Measurements from ENCODE around the gene AGER. TPM values are rescaled to one million over a fixed set of nuclear protein-coding genes. Genes with fewer than 3 reads are reported as not detected.
"Not testable (repeated sequence)": the region's sequence is repeated elsewhere in the genome, so short reads cannot be mapped to it uniquely, and the experiment has no call there.

Gene AGER
- total RNA-seq, 1 experiment from 2014 or later = 2.2 TPM

DNA sequence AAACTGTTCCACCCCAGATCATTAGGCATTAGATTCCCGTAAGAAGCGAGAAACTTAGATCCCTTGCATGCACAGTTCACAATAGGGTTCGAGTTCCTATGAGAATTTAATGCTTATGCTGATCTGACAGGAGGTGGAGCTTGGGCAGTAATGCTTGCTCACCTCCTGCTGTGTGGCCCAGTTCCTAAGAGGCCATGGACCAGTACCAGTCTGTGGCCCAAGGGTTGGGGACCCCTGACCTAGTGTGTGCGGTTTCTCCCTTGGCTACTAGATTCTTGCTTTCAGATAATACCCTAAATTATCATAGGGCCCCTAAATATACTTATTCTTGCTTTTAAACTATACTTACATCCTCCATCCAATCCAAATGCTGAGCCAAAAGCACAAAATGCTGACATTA, 10.3 kb upstream of the AGER start:
- Histone ChIP-seq H3K4me3 (ENCODE audit: insufficient read depth, low read depth, low read length) (no peak overlapping the region), H3K27me3 (ENCODE audit: control insufficient read depth, insufficient read depth, low read length) (no peaks in the 10 kb centered on the region), H3K36me3 (replicated peaks; ENCODE audit: control insufficient read depth, insufficient read depth, low read length) (no peaks in the 10 kb centered on the region)
- no peak for DNase-seq

DNA sequence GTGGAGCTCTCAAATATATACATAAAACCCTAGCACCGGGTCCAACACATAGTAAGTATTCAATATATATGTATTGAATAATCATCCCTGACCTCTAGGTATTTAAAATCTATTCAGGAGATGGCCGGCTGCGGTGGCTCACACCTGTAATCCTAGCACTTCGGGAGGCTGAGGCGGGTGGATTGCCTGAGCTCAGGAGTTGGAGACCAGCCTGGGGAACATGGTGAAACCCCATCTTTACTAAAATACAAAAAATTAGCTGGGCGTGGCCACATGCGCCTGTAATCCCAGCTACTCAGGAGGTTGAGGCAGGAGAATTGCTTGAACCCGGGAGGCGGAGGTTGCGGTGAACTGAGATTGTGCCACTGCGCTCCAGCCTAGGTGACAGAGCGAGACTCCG, 9.0 kb upstream of the AGER start:
- DNase-seq; H3K27me3 ChIP-seq (ENCODE audit: control insufficient read depth, insufficient read depth, low read length); H3K36me3 ChIP-seq (replicated peaks; ENCODE audit: control insufficient read depth, insufficient read depth, low read length): not testable (repeated sequence)
- peak overlapping the region; percentile 26; the same call in 1 of the 2 replicates for H3K4me3 ChIP-seq (ENCODE audit: insufficient read depth, low read depth, low read length)

DNA sequence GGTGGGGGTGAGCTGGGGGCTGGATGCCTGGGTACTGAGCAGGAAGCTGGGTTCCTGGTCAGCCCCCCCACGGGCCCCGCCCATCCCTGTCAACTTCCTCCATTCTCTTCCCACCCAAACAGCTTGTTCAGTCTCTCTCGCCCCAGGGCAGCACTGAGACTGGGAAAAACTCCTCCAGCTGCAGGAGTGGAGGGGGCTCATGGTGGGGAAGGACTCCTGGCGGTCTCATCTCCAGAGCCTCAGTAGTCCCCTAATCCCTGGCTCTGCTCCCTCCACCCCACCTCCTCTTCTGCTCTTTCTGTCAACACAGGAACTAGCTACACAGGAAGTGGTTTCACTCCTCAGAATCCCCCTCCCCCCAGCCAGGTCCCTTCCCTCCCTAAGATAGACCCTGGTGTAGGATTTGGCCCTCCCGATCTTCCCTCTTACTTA, 8.6 kb upstream of the AGER start, which contains the start of gene GPSM3:
Gene GPSM3 (minus strand): TSS at position 36 of the 432 bp plus-strand sequence. CDS start 130 bp downstream, outside the sequence.
- Histone ChIP-seq H3K4me3 (ENCODE audit: insufficient read depth, low read depth, low read length) (peak within 1 kb of the TSS; percentile 26), H3K36me3 (replicated peaks; ENCODE audit: control insufficient read depth, insufficient read depth, low read length) (peaks cover 4% of the 10 kb centered on the region), H3K27me3 (ENCODE audit: control insufficient read depth, insufficient read depth, low read length) (no peaks in the 10 kb centered on the region)
- DNase-seq = peak; percentile 67

DNA sequence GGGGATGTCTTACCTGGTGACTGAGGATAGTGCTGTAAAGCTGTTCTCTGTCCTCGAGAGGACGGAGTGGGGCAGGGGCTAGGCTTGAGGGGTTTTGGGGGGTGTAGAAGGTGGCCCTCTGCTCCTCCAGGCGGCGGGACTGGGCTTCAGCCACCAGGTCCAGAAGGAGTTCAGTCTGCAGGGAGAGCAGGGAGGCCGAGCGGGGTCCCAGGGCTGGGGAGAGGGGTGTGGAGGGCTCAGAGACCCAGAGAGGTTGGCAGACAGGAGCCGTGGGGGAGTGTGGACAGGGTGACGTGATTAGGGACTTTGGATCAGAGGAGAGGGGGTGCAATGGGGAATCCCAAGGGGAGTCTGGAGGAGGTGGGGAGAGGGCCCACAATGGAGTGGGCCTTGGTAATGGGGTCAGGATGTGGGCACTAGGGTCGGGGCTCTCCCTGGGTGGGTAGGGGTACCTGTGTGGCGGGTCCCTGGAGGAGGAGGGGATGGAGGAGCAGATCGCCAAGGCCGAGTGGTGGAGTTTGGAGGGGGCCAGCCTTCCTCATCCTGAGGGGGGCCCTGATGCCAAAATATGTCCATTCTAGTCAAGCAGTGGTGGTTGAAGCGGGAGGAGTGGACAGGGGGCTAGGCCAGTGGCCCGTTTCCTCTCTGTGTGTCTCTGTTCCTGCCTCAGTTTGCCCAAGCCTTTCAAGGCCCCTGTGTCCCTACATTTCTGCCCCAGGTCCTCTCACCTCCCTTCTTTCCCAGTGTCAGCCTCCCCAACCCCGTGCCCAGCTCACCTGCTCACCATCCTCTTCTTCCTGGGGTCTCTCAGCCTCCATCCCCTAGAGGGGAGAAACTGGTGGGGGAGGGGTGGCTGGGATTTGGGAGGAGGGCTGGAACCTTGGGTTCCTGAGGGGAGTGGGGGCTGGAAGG, 7.9 kb upstream of the AGER start:
- no peaks in the 10 kb centered on the region for H3K27me3 ChIP-seq (ENCODE audit: control insufficient read depth, insufficient read depth, low read length)
- 0 out of 2 replicates have a peak overlapping the region, but pooled peaks have one; percentile 2 for H3K4me3 ChIP-seq (ENCODE audit: insufficient read depth, low read depth, low read length)
- DNase-seq = no peak
- peaks cover 10% of the 10 kb centered on the region for H3K36me3 ChIP-seq (replicated peaks; ENCODE audit: control insufficient read depth, insufficient read depth, low read length)

DNA sequence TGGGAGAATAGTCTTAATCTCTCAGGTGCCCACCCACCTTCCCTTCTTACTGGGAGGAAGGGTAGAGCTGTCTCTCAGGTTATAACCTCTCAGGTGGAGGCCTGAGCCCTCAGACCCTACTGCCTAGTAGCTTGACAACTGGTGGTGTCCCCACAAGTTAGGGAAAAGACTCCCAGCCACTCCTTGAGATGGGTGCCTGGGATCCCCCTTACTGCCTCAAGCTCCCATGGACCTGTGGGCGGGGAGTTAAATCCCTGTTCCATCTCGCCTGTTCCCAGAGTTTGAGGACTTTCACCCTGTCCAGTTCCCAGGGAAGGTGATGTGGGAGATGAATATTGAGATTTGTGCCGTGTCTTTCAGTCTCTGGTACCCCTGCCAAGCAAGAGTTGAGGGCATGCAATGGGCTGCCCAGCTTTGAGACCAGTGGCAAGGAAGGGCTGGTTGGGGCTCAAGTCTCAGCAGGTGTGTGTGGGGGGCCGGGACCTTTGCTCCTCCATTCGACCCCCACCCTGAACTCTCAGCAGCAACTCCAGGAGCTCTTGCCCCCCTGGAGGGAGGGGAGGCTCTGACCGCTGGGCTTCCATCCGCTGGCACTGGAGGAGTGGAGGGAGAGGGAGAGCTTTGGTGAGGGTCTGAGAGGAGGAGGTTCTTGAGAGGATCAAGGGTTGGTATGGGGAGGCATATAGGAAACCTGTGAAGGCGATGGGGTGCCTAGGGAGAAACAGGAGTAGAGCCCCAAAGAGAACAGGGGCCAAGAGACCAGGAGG, 7.0 kb upstream of the AGER start:
- H3K4me3 ChIP-seq (ENCODE audit: insufficient read depth, low read depth, low read length) = peak overlapping the region; percentile 39; the same call in 1 of the 2 replicates
- no peaks in the 10 kb centered on the region for H3K27me3 ChIP-seq (ENCODE audit: control insufficient read depth, insufficient read depth, low read length)
- no peak for DNase-seq
- H3K36me3 ChIP-seq (replicated peaks; ENCODE audit: control insufficient read depth, insufficient read depth, low read length) = peaks cover 17% of the 10 kb centered on the region

DNA sequence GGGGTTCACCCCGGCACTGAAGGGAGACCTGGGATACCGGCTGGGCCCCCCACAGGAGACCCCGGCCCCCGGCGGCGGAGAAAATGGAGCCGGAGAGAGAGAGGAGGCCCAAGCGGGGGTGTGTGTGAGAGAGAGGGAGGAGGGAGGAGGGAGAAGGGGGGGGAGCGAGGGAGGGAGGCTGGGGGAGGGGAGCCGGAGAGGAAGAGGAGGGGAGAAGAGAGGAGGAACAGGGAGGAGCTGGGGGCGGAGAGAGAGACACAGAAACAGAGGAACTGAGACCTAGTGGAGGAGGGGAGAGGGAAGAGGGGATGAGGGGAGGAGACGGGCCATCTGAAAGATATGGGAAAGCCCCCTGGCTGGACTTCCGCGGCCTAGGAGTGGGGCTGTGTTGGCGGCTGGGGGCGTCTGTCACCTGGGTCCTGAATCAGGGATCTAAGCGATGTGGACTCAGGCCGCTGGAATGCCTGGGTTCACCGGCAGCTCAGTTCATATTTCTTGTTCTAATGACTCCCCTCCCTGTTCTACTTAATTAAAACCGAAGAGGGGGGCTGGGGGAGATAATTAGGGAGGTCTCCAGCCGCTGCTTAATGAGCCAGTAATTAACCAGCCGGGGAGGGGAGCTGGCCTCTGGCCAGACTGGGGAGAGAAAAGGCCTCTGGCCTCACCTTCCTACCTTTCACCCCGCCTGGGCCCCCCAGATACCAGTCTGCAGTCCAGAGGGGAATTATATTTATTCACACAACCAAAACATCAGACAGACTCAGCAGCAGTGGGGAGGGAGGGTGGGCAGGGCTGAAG, 6.2 kb upstream of the AGER start, which contains the start of gene PBX2:
Gene PBX2 (minus strand): TSS at position 149 of the 798 bp plus-strand sequence. CDS start 287 bp downstream, outside the sequence.
- peaks cover 18% of the 10 kb centered on the region for H3K36me3 ChIP-seq (replicated peaks; ENCODE audit: control insufficient read depth, insufficient read depth, low read length)
- no peaks in the 10 kb centered on the region for H3K27me3 ChIP-seq (ENCODE audit: control insufficient read depth, insufficient read depth, low read length)
- peak; percentile 94 for DNase-seq
- H3K4me3 ChIP-seq (ENCODE audit: insufficient read depth, low read depth, low read length) = peak within 1 kb of the TSS; percentile 66

DNA sequence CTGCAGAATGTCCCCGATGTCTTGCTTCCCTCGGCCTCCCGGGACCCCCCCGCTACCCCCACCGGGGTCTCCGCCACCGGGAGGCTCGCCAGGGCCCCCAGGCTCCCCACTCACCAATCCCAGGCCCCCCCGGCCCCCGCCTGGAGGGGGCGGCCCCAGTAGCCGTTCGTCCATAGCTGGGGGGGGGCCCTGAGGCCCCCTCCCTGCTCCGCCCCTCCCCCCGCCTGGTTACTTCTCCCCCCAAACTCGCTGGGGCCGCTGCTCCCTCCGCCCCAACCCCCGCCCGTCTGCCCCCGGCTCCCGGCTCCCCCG, 5.6 kb upstream of the AGER start:
- no peaks in the 10 kb centered on the region for H3K27me3 ChIP-seq (ENCODE audit: control insufficient read depth, insufficient read depth, low read length)
- peak; percentile 77 for DNase-seq
- peak overlapping the region; percentile 66 for H3K4me3 ChIP-seq (ENCODE audit: insufficient read depth, low read depth, low read length)
- H3K36me3 ChIP-seq (replicated peaks; ENCODE audit: control insufficient read depth, insufficient read depth, low read length) = peaks cover 18% of the 10 kb centered on the region

DNA sequence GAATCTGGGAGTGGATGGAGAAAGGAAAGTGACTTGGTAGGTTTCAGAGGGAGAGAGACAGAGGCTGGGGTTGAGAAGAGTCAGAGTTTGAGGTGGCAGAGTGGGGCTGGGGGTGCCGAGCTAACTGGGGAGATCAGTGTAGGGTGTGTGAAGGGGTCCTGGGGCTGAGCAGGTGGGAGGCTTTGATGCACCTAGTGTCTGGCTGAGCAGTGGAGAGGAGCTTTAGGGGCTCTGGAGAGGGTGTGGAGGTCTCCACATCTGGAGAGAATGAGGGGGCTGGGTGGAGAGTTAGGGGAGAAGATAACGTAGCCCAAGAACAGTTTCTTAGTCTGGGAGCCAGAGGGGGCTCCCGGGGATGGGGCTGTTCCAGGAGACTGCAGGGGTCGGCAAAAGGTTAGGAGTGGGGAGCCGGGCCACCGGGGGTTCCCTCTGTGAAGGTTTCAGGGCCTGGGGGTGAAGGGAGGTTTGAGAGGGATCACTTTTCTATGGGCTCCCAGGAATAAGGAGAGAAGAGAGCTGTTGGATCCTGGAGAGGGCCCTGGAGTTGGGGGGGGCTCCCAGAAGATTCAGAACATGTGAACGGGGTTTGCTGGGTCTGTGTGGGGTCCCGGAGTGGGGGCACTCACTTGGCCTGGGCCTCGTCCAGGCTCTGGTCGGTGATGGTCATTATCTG, 5.2 kb upstream of the AGER start:
- H3K36me3 ChIP-seq (replicated peaks; ENCODE audit: control insufficient read depth, insufficient read depth, low read length) = peaks cover 18% of the 10 kb centered on the region
- no peaks in the 10 kb centered on the region for H3K27me3 ChIP-seq (ENCODE audit: control insufficient read depth, insufficient read depth, low read length)
- peak overlapping the region; percentile 66 for H3K4me3 ChIP-seq (ENCODE audit: insufficient read depth, low read depth, low read length)
- peak; percentile 64 for DNase-seq

DNA sequence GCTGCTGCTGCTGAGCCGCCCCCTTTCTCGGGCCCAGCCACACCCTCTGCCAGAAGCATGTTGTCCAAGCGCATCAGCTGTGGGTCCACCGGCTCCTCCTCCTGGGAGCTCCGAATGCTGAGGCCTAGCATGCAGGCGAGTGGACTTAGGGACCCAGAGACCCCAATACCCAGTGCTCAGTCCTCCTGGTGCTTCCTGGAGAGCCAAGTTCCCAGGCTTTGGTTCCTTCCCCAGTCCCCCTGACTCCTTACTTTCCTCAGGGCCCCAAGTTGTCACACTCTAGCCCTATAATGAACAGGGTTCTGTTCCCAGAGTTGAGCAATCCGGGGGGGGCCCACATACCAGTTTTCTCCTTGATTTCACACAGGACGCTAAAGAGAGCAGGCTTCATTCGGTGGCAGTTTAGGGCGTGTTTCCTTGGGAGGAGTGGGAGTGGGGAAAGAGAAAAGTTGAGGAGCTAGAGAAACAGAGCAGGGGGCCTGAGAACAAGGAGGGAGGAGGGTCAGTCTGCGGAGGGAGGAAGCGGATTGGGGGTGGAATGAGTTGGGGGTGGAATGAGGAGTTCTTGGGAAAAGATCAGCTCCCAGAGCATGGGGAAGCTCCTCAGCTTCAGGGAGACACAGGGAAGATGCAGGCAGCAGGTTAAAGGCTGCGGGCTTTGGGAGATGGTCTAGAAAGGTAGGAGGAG, 4.5 kb upstream of the AGER start:
- Histone ChIP-seq H3K27me3 (ENCODE audit: control insufficient read depth, insufficient read depth, low read length) (no peaks in the 10 kb centered on the region), H3K36me3 (replicated peaks; ENCODE audit: control insufficient read depth, insufficient read depth, low read length) (peaks cover 18% of the 10 kb centered on the region), H3K4me3 (ENCODE audit: insufficient read depth, low read depth, low read length) (peak overlapping the region; percentile 66)
- peak; percentile 58 for DNase-seq

DNA sequence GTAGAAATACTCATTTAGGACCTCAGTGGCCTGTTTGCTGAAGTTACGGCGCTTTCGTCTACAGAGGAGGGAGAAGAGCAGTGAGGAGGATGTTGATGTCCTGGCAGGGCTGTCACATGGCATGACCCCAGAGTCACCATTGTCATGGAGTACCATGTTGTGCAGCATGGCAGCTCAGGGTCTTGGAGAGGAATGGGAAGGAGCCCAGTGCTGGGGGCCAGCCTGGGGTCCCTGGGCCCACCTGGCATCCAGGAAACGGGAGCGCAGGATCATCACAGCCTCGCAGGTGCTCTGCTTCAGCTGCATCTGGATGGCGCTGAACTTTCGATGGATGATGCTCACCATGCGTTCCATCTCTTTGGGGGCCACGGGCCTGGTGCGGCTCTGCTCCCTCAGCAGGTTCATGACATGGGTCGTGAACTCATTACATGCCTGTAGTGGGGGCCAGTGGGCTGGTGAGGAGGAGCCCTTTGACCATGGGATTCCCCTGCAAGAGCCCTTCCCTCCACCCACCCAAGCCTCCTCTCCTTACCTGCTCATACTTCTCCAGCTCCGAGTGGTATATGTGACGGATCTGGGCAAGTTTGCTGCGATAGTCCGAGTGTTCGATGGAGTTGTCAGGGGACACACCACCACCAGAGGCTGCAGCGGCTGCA, 3.8 kb upstream of the AGER start:
- H3K27me3 ChIP-seq (ENCODE audit: control insufficient read depth, insufficient read depth, low read length); H3K4me3 ChIP-seq (ENCODE audit: insufficient read depth, low read depth, low read length); DNase-seq: not testable (repeated sequence)
- H3K36me3 ChIP-seq (replicated peaks; ENCODE audit: control insufficient read depth, insufficient read depth, low read length) = peaks cover 20% of the 10 kb centered on the region

DNA sequence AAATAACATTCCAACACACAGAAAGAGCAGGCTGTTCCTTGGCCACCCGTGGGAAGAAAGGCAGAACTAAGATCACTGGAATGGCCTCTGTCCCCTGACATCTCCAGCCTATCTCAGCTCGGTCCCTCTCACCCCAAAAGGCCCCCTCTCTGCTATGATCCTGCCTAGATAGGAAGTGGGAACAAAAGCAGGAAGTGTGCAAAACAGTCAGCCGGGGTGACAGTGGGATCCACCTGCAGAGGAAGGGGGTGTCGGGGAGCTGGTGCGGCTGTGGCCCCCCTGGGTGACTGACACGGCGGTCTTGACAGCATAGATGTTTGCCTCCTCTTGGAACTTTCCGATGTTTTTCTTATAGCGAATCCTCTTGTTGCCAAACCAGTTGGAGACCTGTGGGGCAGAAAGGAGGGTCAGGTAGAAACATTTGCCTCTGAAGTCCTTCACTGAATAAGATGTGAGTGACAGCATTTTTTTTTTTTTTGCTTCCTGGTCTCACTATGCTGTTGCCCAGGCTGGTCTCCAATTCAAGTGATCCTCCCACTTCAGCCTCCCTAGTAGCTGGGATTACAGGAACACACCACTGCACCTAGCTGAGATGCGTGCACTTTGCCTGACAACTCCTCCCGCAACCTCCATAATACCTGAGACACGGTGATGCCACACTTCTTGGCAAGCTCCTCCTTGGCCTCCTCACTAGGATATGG, 3.1 kb upstream of the AGER start:
- peaks cover 21% of the 10 kb centered on the region for H3K36me3 ChIP-seq (replicated peaks; ENCODE audit: control insufficient read depth, insufficient read depth, low read length)
- H3K27me3 ChIP-seq (ENCODE audit: control insufficient read depth, insufficient read depth, low read length) = no peaks in the 10 kb centered on the region
- H3K4me3 ChIP-seq (ENCODE audit: insufficient read depth, low read depth, low read length) = no peak overlapping the region
- DNase-seq = no peak

DNA sequence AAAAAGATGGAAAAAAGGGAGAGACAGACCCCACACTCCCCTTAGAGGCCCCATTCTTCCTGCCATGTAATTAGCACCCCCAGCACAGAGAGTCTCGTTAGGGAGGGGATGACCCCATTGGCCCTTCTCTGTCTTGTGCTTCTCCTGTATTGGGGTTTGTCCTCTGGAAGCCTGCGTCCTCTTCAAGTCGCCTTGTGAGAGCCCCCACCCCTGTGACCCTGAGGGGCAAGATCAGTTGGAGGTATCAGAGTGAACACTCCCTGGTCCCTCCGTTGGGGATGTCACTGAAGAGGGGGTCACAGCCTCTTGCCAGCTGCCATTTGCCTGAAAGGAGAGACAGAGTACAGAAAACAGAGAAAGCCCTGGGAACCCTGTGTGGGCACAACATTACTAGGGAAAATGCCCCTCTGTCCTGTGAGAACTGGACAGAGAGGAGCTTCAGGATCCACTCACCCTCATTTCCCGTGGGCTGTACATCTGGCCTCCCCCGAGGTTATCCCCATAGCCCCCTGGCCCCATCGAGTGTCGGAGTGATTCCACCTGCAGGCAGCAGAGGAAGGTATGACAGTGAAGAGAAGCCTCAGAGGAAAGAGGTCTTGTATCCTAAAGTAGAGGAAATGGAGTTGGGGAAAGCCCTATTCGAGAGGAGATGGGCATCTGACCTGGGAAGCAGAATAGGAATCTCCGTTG, 2.2 kb upstream of the AGER start:
- H3K4me3 ChIP-seq (ENCODE audit: insufficient read depth, low read depth, low read length); H3K27me3 ChIP-seq (ENCODE audit: control insufficient read depth, insufficient read depth, low read length); DNase-seq: not testable (repeated sequence)
- peaks cover 24% of the 10 kb centered on the region for H3K36me3 ChIP-seq (replicated peaks; ENCODE audit: control insufficient read depth, insufficient read depth, low read length)
